LNCAP (cell line): ENCODE results near the gene RLN2.

Source experiments
- CTCF ChIP-seq: fragments of 450-650 bp; IDR thresholded peaks from 2 replicates; pipeline ENCODE4 v1.5.1; 2017; ENCODE audit warnings: mild to moderate bottlenecking

RLN2 gene

GRCh38 chr9:5326187-5326586 is 21.7 kb upstream of the RLN2 start:
- no peak for TF ChIP-seq CTCF

GRCh38 chr9:5321058-5321457 is 16.5 kb upstream of the RLN2 start:
- TF ChIP-seq CTCF = 0 out of 2 replicates have a peak, but pooled peaks have one; percentile 21

- no peak for TF ChIP-seq CTCF
These were observed 10.8 kb upstream of the RLN2 start for GRCh38 chr9:5315187-5315923.

- no peak for TF ChIP-seq CTCF
These were observed 6.3 kb upstream of the RLN2 start for GRCh38 chr9:5310851-5311250.

GRCh38 chr9:5305741-5306140 is 1.2 kb upstream of the RLN2 start:
- no peak for TF ChIP-seq CTCF

- no peak for TF ChIP-seq CTCF
These were observed 3.0 kb downstream of the RLN2 start for GRCh38 chr9:5301544-5301943.

GRCh38 chr9:5292141-5292540 is 12.4 kb downstream of the RLN2 start:
- TF ChIP-seq CTCF = no peak

GRCh38 chr9:5288591-5288990 is 15.9 kb downstream of the RLN2 start:
- no peak for TF ChIP-seq CTCF
